Mesenchymal stem cell (in vitro differentiated cells and primary cell): ENCODE data around the gene PLAAT3.
"Not testable (repeated sequence)": the region's sequence is repeated elsewhere in the genome, so short reads cannot be mapped to it uniquely, and the experiment has no call there.

Experiments
- DNase-seq: peaks from one replicate; pipeline ENCODE4 v3.0.0-alpha.2; 2013
- H2AFZ ChIP-seq: one replicate; pipeline ENCODE4 v1.6.1; 2013; ENCODE audit warnings: low read depth, mild to moderate bottlenecking, control low read depth, inconsistent platforms, low read length, moderate library complexity
- H2AK5ac ChIP-seq: 2 replicates; pipeline ENCODE4 v1.6.1; 2013; ENCODE audit warnings: low read length, moderate library complexity, mild to moderate bottlenecking, inconsistent platforms; ENCODE audit not compliant: severe bottlenecking
- H2BK120ac ChIP-seq: one replicate; pipeline ENCODE4 v1.6.1; 2013; ENCODE audit warnings: low read depth, mild to moderate bottlenecking, inconsistent platforms, low read length, moderate library complexity
- H2BK12ac ChIP-seq, 2 experiments: one replicate each; pipeline ENCODE4 v1.6.1; 2013; ENCODE audit warnings: inconsistent platforms in 2 of 2, low read length in 2 of 2, mild to moderate bottlenecking in 2 of 2, moderate library complexity in 2 of 2, control low read depth in 1 of 2
- H2BK15ac ChIP-seq: one replicate; pipeline ENCODE4 v1.6.1; 2013; ENCODE audit warnings: mild to moderate bottlenecking, low read depth, inconsistent platforms; ENCODE audit not compliant: poor library complexity, severe bottlenecking
- H2BK5ac ChIP-seq: 2 replicates; pipeline ENCODE4 v1.6.1; 2013; ENCODE audit warnings: low read depth, mild to moderate bottlenecking, low read length, control low read depth, inconsistent platforms; ENCODE audit not compliant: poor library complexity, severe bottlenecking
- H3K14ac ChIP-seq, 2 experiments: one replicate each; pipeline ENCODE4 v1.6.1; 2013; ENCODE audit warnings: inconsistent platforms in 2 of 2, low read length in 2 of 2, control low read depth in 1 of 2, mild to moderate bottlenecking in 1 of 2, moderate library complexity in 1 of 2
- H3K18ac ChIP-seq, 2 experiments: one replicate each; pipeline ENCODE4 v1.6.1; 2013; ENCODE audit warnings: inconsistent platforms in 2 of 2, low read length in 2 of 2, control low read depth in 1 of 2, low read depth in 1 of 2, mild to moderate bottlenecking in 1 of 2
- H3K23ac ChIP-seq, 2 experiments: one replicate each; pipeline ENCODE4 v1.6.1; 2013; ENCODE audit warnings: inconsistent platforms in 2 of 2, low read length in 2 of 2, mild to moderate bottlenecking in 2 of 2, moderate library complexity in 2 of 2, control low read depth in 1 of 2
- H3K27ac ChIP-seq: 2 replicates; pipeline ENCODE4 v1.5.1; 2013; ENCODE audit warnings: mild to moderate bottlenecking, moderate library complexity, low read length, control low read depth, inconsistent platforms; ENCODE audit not compliant: poor library complexity, severe bottlenecking
- H3K27me3 ChIP-seq, 2 experiments: 2 replicates each; pipeline versions ENCODE4 v1.6.1 to v1.7.0; 2013; ENCODE audit warnings: low read length in 2 of 2, mild to moderate bottlenecking in 2 of 2, moderate library complexity in 2 of 2, control low read depth in 1 of 2, inconsistent platforms in 1 of 2; ENCODE audit not compliant: control insufficient read depth in 1 of 2, insufficient read depth in 1 of 2
- H3K36me3 ChIP-seq, 2 experiments: 2 replicates each; pipeline versions ENCODE4 v1.6.1 to v1.7.0; 2013; ENCODE audit warnings: low read length in 2 of 2, control low read depth in 1 of 2, inconsistent platforms in 1 of 2, low read depth in 1 of 2, mild to moderate bottlenecking in 1 of 2; ENCODE audit not compliant: insufficient read depth in 2 of 2, control insufficient read depth in 1 of 2
- H3K4ac ChIP-seq, 2 experiments: one replicate each; pipeline ENCODE4 v1.6.1; 2013; ENCODE audit warnings: inconsistent platforms in 2 of 2, low read length in 2 of 2, mild to moderate bottlenecking in 2 of 2, moderate library complexity in 2 of 2, control low read depth in 1 of 2, low read depth in 1 of 2
- H3K4me1 ChIP-seq: 2 replicates; pipeline ENCODE4 v1.6.1; 2013; ENCODE audit warnings: low read depth, low read length, control low read depth; ENCODE audit not compliant: control insufficient read depth, insufficient read depth
- H3K4me2 ChIP-seq: 2 replicates; pipeline ENCODE4 v1.6.1; 2013; ENCODE audit warnings: low read length, mild to moderate bottlenecking, inconsistent platforms; ENCODE audit not compliant: poor library complexity, severe bottlenecking
- H3K4me3 ChIP-seq, 2 experiments: 2 replicates each; pipeline versions ENCODE4 v1.5.1 to v1.7.0; 2013; ENCODE audit warnings: low read length in 2 of 2, mild to moderate bottlenecking in 2 of 2, control low read depth in 1 of 2, low read depth in 1 of 2; ENCODE audit not compliant: insufficient read depth in 1 of 2
- H3K79me1 ChIP-seq: replicated peaks from 2 replicates; pipeline ENCODE4 v1.6.1; 2013; ENCODE audit warnings: mild to moderate bottlenecking, control low read depth, low read length, inconsistent platforms; ENCODE audit not compliant: poor library complexity, severe bottlenecking
- H3K9ac ChIP-seq: 2 replicates; pipeline ENCODE4 v1.7.0; 2013; ENCODE audit warnings: mild to moderate bottlenecking, low read length, moderate library complexity
- H3K9me3 ChIP-seq: 2 replicates; pipeline ENCODE4 v1.7.0; 2013; ENCODE audit warnings: mild to moderate bottlenecking, low read length; ENCODE audit not compliant: control insufficient read depth
- H4K8ac ChIP-seq: one replicate; pipeline ENCODE4 v1.6.1; 2013; ENCODE audit warnings: inconsistent platforms, mild to moderate bottlenecking, low read length, moderate library complexity
- H4K91ac ChIP-seq: one replicate; pipeline ENCODE4 v1.6.1; 2013; ENCODE audit warnings: mild to moderate bottlenecking, low read length, inconsistent platforms
- WGBS: methylation state at CpG from one replicate; pipeline ENCODE4 v1.1.7; 2013; ENCODE audit warnings: mixed read lengths; 5-methylcytosine and 5-hydroxymethylcytosine counted together

Gene PLAAT3

DNA sequence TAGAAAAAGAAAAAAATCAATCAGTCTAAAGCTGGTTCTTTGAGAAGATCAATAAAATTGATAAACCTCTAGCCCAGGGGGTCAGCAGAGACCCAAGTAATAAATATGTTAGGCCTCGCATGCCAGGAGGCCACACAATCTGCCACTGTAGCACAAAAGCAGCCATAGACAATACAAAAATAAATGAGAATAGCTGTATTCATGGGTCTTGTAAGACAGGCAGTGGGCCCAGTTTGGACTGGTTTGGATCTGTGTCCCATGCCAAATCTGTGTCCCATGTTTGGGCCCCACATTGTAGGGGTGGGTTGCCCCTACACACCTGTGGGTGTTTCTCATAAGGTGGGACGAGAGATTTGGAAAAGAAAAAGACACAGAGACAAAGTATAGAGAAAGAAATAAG, 84.2 kb downstream of the PLAAT3 start:
- no peaks in the 10 kb centered on the region for H3K36me3 ChIP-seq
- no peaks in the 10 kb centered on the region for H3K79me1 ChIP-seq
- H2BK12ac ChIP-seq, result no peak overlapping the region
- no peak overlapping the region for H4K91ac ChIP-seq
- H2BK120ac ChIP-seq, result no peak overlapping the region
- H2AFZ ChIP-seq, result no peak overlapping the region
- H3K18ac ChIP-seq, result no peak overlapping the region
- H3K27me3 ChIP-seq, result no peaks in the 10 kb centered on the region
- no peaks in the 10 kb centered on the region for H3K9me3 ChIP-seq
- no peak overlapping the region for H3K4me3 ChIP-seq
- H2AK5ac ChIP-seq, result peak overlapping the region; percentile 99
- no peak for DNase-seq
- no peak overlapping the region for H2BK15ac ChIP-seq
- H4K8ac ChIP-seq, result no peak overlapping the region
- H3K4me1 ChIP-seq, result peaks cover 10% of the 10 kb centered on the region
- peak overlapping the region; percentile 4 for H2BK5ac ChIP-seq
- no peak overlapping the region for H3K9ac ChIP-seq
- no peak overlapping the region for H3K23ac ChIP-seq
- no peak overlapping the region for H3K14ac ChIP-seq
- peak overlapping the region; percentile 86 for H3K27ac ChIP-seq
- 83% methylated on average over 2 of the region's 2 CpGs for WGBS
- no peak overlapping the region for H3K4me2 ChIP-seq
- H3K4ac ChIP-seq, result no peak overlapping the region

DNA sequence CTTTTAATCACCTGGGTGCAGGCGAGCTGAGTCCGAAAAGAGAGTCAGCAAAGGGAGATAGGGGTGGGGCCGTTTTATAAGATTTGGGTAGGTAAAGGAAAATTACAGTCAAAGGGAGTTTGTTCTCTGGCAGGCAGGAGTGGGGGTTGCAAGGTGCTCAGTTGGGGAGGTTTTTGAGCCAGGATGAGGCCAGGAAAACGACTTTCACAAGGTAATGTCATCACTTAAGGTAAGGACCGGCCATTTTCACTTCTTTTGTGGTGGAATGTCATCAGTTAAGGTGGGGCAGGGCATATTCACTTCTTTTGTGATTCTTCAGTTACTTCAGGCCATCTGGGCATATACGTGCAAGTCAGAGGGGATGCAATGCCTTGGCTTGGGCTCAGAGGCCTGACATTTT, 84.9 kb downstream of the PLAAT3 start:
- H4K8ac ChIP-seq, H4K91ac ChIP-seq: not testable (repeated sequence)

DNA sequence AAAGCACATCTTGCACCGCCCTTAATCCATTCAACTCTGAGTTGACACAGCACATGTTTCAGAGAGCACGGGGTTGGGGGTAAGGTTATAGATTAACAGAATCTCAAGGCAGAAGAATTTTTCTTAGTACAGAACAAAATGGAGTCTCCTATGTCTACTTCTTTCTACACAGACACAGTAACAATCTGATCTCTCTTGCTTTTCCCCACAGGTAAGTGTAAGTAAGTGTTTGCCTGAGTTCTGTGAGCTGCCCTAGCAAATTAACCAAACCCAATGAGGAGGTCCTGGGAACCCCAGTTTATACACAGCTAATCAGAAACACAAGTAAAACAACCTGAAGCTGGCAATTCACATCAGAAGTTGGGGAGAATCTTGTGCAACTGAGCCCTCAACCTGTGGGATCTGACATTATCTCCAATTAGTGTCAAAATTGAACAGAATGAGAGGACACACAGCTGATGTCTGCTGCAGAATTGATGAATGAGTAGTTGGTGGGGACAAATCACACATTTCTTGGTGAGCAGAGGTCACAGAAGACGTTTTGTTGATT, 85.4 kb downstream of the PLAAT3 start:
- Histone ChIP-seq H2AK5ac (peak overlapping the region; percentile 91), H3K27ac (peak overlapping the region; percentile 90), H3K4me1 (peaks cover 10% of the 10 kb centered on the region), H2BK5ac (peak overlapping the region; percentile 9)
- H3K18ac ChIP-seq, H3K4ac ChIP-seq, H3K9me3 ChIP-seq, H3K36me3 ChIP-seq, H4K91ac ChIP-seq, H2BK12ac ChIP-seq, H3K4me3 ChIP-seq, H3K9ac ChIP-seq, H2AFZ ChIP-seq, H3K14ac ChIP-seq, H2BK120ac ChIP-seq, H3K27me3 ChIP-seq, H4K8ac ChIP-seq, H3K4me2 ChIP-seq, H3K79me1 ChIP-seq, DNase-seq, H3K23ac ChIP-seq, H2BK15ac ChIP-seq: not testable (repeated sequence)
- 37% methylated on average over 1 of the region's 3 CpGs for WGBS

More for the DNA sequence above, 84.9 kb downstream of the PLAAT3 start:
- H2BK120ac ChIP-seq, H3K79me1 ChIP-seq, H3K36me3 ChIP-seq, DNase-seq, H3K27me3 ChIP-seq, H3K9ac ChIP-seq, H3K4me2 ChIP-seq, H2AFZ ChIP-seq, H3K4ac ChIP-seq, H3K4me3 ChIP-seq, H3K9me3 ChIP-seq, H2BK12ac ChIP-seq, H3K18ac ChIP-seq, H2BK15ac ChIP-seq, H2BK5ac ChIP-seq, H3K14ac ChIP-seq, H3K23ac ChIP-seq: not testable (repeated sequence)
- WGBS, result 53% methylated on average over 6 of the region's 6 CpGs
- Histone ChIP-seq H2AK5ac (peak overlapping the region; percentile 69), H3K4me1 (peaks cover 10% of the 10 kb centered on the region), H3K27ac (peak overlapping the region; percentile 90)

GRCh38 chr11:63528156-63528555, 86.1 kb downstream of the PLAAT3 start:
- H3K18ac ChIP-seq, H3K4me1 ChIP-seq, H4K91ac ChIP-seq, H2AK5ac ChIP-seq, H2BK15ac ChIP-seq, H3K14ac ChIP-seq, H3K36me3 ChIP-seq, H2BK5ac ChIP-seq, H3K4me3 ChIP-seq, H3K9me3 ChIP-seq, H3K79me1 ChIP-seq, H3K23ac ChIP-seq, H3K27me3 ChIP-seq, H4K8ac ChIP-seq, DNase-seq, H2AFZ ChIP-seq, H2BK12ac ChIP-seq, H3K4me2 ChIP-seq, H3K4ac ChIP-seq, H2BK120ac ChIP-seq, H3K9ac ChIP-seq, H3K27ac ChIP-seq: not testable (repeated sequence)
- WGBS, result 23% methylated on average over 2 of the region's 11 CpGs
